ENCODE results near the gene CHRM3. TPM values are rescaled to one million over a fixed set of nuclear protein-coding genes. Genes with fewer than 3 reads are reported as not detected.

Gene CHRM3
- total RNA-seq, 1 donor from 2014 or later, result not detected

DNA sequence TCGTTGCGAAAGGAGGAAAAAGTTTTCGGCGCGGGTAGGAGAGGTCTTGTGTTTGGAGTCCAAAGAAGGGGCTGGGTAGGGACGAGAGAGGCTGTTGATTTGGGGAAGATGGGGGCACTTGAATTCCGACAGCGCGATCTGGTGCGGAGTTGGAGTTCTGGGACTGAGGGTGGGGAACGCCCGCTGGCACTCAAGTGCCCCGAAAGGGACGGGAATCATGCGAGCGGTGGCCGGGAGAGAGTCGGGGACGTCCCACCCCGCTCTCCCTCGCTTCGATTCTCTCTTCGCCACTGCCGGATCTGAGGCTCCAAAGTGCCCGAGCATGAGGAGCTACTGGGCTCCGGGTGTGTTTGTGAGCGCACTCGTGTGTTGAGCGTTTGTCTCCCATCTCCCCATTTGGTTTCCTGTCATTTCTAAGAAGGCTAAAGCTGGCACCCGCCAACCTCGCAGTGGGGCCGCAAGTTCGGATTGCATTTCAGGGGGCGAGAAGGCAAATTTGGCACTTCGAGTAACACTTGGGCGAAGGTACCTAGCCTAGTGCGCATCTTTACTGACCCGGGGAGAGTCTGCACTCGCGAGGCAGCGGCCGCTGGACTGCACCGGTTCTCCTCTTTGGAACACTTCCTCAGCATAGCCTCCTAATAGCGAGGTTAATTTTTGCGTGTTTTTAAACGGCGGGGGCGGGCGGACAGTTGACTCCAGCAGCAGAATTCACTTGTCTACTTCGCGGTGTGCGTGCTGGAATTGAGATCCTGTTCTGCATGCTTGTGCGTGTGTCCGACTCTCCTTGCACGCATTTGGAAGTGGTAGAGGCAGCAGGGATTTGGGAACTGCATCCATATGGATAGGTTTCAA, 1.2 kb downstream of the CHRM3 start:
- Mint-ChIP-seq H3K27me3 (peaks cover 28% of the 10 kb centered on the region), H3K9me3 (no peaks in the 10 kb centered on the region), H3K4me1 (peaks cover 2% of the 10 kb centered on the region), H3K36me3 (ENCODE audit: low read depth) (no peaks in the 10 kb centered on the region), H3K4me3 (no peak overlapping the region), H3K27ac (no peak overlapping the region)
- POLR2A ChIA-PET, result no interaction called here
- CTCF ChIA-PET, result no interaction called here
- intact Hi-C loops (cut with micrococcal nuclease), result no loop called here
- ATAC-seq (ENCODE audit: low read depth) (no peak), DNase-seq (no peak)
- TF ChIP-seq CTCF (IDR thresholded peaks at IDR 0.05), result no peak

DNA sequence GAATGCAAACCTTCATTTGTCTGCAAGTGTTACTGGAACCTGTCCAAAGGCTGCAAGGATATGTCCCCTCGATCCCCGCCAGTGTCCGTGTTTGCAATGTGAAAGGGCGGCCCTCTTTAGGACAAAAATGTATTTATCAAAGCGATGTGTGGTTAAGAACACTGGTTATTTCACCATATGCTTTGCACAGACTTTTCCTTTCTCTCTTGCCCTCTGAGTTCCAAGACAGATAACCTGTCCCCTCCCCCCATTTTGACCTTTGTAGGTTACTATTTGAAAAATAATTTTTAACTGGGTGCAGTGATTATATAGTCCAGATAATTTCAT, 1.8 kb downstream of the CHRM3 start:
- no peak for ATAC-seq (ENCODE audit: low read depth)
- TF ChIP-seq CTCF (IDR thresholded peaks at IDR 0.05), result no peak
- peaks cover 2% of the 10 kb centered on the region for H3K4me1 Mint-ChIP-seq
- no peak overlapping the region for H3K4me3 Mint-ChIP-seq
- H3K27ac Mint-ChIP-seq, result no peak overlapping the region
- no peak for DNase-seq
- ChIA-PET POLR2A (no interaction called here), CTCF (no interaction called here)
- no peaks in the 10 kb centered on the region for H3K36me3 Mint-ChIP-seq (ENCODE audit: low read depth)
- peaks cover 28% of the 10 kb centered on the region for H3K27me3 Mint-ChIP-seq
- intact Hi-C loops (cut with micrococcal nuclease), result no loop called here
- H3K9me3 Mint-ChIP-seq, result no peaks in the 10 kb centered on the region

DNA sequence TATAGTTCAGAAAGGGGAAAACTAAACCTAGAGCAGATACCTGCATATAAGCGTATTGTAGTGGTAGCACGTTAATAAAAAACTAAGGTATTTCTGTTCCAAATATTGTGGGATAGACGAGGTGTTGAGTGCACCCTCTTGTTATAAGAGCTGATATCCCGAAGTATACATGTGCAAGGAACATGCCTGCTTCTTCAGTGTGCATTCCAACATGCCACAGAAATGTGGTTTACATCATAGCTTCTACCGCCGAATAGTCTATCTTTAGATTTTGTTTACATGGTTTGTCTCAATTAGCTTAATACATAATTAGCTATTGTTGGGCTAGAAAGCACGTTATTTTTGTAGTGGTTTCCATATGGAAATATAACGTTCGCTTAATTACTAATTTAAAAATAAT, 2.2 kb downstream of the CHRM3 start:
- TF ChIP-seq CTCF (IDR thresholded peaks at IDR 0.05), result no peak
- Mint-ChIP-seq H3K4me3 (no peak overlapping the region), H3K4me1 (peaks cover 2% of the 10 kb centered on the region), H3K36me3 (ENCODE audit: low read depth) (no peaks in the 10 kb centered on the region), H3K27me3 (peaks cover 28% of the 10 kb centered on the region), H3K9me3 (no peaks in the 10 kb centered on the region), H3K27ac (no peak overlapping the region)
- ATAC-seq (ENCODE audit: low read depth) (no peak), DNase-seq (no peak)
- CTCF ChIA-PET, result no interaction called here
- intact Hi-C loops (cut with micrococcal nuclease), result no loop called here
- POLR2A ChIA-PET, result no interaction called here

GRCh38 chr1:239389703-239390102, 3.3 kb downstream of the CHRM3 start:
- ChIA-PET CTCF (no interaction called here), POLR2A (no interaction called here)
- ATAC-seq (ENCODE audit: low read depth) (no peak), DNase-seq (no peak)
- H3K4me3 Mint-ChIP-seq, result no peak overlapping the region
- peaks cover 28% of the 10 kb centered on the region for H3K27me3 Mint-ChIP-seq
- H3K27ac Mint-ChIP-seq, result no peak overlapping the region
- H3K4me1 Mint-ChIP-seq, result peaks cover 2% of the 10 kb centered on the region
- TF ChIP-seq CTCF (IDR thresholded peaks at IDR 0.05), result no peak
- no peaks in the 10 kb centered on the region for H3K36me3 Mint-ChIP-seq (ENCODE audit: low read depth)
- H3K9me3 Mint-ChIP-seq, result no peaks in the 10 kb centered on the region
- intact Hi-C loops (cut with micrococcal nuclease), result no loop called here

GRCh38 chr1:239392271-239392670, 5.9 kb downstream of the CHRM3 start:
- ChIA-PET CTCF (no interaction called here), POLR2A (no interaction called here)
- DNase-seq (no peak), ATAC-seq (ENCODE audit: low read depth) (no peak)
- no peaks in the 10 kb centered on the region for H3K36me3 Mint-ChIP-seq (ENCODE audit: low read depth)
- no peak overlapping the region for H3K4me3 Mint-ChIP-seq
- intact Hi-C loops (cut with micrococcal nuclease), result no loop called here
- no peaks in the 10 kb centered on the region for H3K4me1 Mint-ChIP-seq
- H3K9me3 Mint-ChIP-seq, result no peaks in the 10 kb centered on the region
- H3K27me3 Mint-ChIP-seq, result peaks cover 16% of the 10 kb centered on the region
- H3K27ac Mint-ChIP-seq, result no peak overlapping the region
- TF ChIP-seq CTCF (IDR thresholded peaks at IDR 0.05), result no peak

All from activated B cell treated with CpG ODN at 0.5 μM for 24 hours (primary cell).